GM21360 (cell line): ENCODE data around the gene PCYT2.

ENCODE experiments used
- ATAC-seq: cut with Tn5 transposase; IDR thresholded peaks from one replicate; pipeline ENCODE4 v1.9.1; 2021; ENCODE audit warnings: mild to moderate bottlenecking, moderate library complexity; ENCODE audit not compliant: unreplicated experiment

Gene PCYT2

DNA sequence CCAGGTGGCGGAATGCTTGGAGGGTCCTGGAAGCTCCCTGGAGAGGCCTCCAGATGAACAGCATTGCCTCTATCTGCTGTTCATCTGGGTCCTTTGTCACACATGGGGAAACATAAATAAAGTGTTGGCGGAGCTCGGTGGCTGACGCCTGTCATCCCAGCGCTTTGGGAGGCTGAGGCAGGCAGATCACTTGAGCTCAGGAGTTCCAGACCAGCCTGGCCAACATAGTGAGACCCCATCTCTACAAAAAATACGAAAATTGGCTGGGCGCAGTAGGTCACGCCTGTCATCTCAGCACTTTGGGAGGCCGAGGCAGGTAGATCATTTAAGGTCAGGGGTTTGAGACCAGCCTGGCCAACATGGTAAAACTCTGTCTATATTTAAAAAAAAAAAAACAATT, 33.7 kb upstream of the PCYT2 start:
- no peak for ATAC-seq

DNA sequence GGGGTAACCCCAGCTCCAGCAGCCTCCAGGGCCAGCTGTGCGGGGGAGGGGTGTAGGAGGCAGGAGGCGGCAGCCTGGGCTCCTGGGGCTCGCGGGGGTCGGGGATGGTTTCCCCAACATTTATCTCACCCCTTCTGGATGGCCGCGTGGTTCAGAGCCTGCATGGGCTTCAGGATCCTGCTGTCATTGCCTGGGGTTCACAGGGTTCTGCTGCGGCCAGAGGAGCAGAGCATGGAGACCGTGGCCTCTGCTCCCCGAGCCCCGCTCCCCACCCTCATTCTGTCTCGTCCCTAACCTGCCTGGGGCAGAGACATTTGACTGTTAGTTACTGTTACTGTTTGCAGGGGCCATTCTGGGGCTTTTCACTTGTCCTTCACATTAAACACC, 31.0 kb upstream of the PCYT2 start:
- no peak for ATAC-seq

DNA sequence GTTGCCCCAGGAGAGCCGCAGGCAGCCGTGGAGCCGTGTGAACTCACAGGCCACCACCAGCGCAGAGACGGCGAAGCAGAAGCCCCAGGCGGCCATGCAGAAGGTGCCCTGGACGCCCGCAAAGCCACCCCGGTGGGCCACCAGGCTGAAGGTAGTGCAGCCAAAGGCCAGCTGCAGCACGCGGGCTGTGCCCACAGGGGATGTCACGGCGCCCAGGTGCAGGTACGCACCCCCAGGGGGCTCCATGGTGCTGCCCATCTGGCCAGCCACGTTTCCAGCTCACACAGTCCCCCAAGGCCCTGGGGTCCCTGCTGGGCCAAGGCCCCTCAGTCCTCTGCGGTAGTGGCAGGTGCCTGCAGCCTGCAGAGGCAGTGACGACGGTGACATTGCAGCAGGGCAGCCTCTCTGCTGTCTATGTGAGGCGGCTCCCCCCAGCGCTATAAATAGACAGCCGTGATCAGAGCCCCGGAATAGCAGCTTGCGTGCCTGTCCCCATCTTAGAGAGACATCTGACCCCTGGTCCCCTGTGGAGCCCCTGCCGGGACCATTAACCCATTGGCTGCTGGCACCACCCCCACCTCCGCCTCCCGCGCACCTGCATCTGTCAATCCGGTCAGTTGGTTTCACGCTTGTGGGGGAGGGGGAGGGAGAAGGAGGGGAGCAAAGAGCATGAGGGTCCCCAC, 30.4 kb upstream of the PCYT2 start:
- ATAC-seq, result no peak

DNA sequence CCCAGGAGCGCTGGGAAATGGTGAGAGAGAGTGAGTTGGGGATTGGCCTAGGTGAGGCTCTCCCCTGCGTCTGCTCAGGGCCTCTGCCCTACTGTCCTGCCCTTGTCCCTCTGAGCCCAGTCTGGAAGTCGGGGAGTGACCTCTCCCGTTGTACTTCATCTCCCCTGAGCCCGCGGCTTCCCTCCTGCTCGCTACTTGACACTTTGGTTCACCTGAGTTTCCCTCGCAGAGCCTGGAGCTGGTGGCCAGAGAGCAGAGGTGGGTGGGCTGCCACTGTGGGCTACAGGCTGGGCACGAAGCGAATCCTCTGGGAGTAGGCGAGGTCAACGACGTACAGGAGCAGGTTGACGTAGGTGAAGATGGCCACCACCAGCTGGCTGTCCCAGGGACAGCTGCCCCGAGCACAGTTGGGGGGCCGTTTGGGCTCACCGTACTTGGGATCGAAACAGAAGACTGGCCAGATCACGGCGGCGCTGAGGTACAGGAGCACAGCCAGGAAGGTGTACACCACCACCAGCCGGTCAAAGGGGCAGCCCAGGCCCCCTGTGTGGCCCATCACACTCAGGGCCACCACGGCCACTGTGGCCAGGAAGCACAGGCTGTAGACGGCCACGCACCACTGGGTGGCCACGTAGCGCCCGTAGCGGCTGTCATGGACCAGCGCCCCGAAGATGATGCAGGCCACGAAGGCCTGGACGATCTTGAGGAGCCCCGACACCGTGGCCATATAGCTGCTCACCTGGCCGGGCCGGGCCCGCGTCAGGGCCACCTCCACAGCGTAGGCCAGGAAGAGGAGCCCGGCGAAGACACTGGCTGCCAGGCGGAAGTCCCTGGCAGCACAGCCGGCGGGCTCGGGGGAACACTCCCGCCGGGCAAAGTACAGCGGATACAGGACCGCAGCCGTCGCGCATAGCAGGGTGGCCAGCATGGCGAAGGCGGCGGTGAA, 29.6 kb upstream of the PCYT2 start:
- ATAC-seq, result no peak

DNA sequence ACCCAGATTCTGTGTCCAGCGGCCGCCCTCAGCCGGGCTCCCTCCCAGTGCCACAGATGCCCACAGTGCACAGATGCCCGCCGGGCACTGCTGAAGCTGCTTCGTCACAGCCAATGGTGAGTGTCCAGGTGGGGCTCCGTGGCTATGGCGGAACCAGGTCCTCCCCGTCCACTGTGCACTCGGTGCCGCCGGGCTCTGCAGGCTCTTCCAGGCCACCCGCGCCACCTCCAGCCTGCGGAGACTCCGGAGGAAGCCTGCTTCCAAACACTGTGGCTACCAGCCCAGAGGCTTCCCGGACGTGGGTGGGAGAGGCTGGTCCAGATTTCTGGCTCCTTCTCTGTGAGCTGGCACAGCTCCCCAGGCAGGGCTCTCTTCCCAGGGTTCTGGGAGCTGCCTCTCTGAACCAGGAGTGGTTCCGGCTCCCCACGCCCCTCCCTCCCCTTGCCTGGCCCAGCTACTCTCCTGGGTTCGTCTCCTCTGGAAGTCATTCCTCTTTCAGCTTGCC, 28.7 kb upstream of the PCYT2 start:
- no peak for ATAC-seq

DNA sequence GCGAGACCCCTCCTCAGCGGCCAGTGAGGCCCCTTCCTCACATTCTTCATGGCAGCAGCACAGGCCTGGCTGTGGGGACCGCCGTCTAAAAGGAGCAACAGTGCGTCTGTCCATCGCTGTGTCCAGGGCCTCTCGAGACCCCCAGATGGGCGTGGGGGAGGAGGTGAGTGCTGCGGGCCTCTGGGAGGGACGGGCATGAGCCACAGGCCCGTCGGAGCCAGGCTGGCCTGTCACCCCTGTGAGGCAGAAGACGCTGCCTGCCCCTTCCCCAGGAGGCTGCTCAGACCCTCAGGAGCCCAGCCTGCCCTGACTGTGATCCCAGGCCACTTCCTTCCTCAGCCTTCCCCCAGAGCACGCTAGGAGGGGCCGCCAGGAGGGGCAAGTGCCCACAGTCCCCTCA, 28.0 kb upstream of the PCYT2 start:
- no peak for ATAC-seq

DNA sequence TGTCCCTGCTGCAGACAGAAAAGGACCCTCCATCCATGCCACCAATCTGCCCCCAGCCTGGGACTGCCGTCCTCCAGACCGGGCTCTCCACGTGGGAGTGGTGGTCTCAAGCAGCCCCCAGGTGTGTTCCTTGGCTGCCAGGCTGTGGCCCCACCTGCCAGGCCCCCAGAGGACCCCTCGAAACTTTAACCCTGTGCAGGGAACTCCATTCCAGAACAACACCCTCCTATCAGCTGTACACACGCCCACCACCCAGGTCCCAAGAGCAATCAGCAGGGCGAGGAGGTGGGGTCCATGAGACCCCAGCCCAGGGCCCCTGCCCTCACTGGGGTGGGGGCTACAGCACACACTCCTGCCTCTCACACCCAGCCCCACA, 24.5 kb upstream of the PCYT2 start:
- ATAC-seq, result no peak

DNA sequence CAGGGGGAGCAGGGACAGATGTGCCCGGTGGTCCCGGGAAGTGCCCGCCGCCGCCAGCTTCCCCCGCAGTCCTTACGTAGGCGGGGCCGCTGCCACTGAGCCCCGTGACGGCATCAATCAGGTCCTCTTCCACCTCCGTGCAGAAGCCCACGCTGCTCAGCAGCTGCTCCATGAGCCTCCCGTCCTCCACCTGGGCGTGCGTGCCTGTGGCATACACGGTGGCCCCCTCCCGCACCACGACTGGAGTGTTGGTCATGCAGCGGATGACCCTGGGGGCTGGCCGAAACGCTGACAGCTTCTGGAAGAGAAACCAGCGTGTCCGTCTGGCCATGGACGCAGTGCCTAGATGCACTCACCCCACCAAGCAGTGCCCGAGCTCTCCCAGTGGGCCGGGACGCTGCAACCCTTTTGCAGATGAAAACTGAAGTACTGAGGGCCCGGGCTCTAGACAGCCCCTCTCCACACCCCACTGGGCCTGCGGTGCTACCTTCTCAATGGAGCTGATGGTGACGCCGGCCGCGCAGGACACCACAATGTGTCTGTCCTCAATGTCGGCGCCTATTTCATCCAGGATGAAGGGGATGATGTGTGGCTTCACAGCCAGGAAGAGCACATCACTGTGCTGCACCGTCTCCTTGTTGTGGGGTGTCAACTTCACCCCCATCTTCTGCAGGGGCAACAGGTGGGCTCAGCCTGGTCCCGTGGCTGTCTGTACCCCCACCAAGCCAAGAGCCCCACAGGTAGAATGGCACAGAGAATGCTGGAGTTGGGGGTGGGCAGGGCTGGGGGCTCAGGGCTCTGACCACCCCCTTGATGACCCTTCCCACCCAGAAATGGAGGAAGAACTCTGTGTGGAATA, 23.9 kb upstream of the PCYT2 start:
- ATAC-seq, result no peak

DNA sequence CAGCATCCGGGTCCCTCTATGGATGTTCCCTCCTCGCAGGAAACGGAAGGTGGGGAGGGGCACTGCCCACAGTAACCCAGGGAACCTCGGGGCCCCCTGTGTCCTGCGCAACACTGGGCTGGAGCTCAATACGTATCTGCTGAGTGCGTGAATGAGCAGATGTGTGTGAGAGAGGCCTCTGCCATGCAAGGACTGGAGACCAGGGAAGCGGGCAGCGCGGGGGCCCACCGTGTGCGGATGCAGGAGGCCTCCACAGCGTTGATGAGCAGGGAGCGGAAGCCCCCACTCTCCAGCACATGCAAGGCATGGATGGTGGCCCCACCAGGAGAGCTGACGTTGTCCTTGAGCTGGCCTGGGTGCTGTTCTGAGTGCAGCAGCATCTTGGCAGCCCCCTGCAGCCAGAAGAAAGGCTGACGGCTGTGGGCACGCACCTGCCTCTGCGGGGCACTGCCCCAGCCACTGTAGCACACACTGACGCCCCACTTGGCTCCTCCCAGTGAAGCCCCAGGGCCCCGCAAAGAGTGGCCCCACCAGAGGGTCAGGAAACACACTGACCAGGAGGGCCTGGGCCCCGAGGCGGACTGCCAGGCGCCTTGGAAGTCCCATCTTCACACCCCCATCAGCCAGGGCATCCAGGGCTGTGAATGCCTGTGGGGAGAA, 23.0 kb upstream of the PCYT2 start:
- ATAC-seq, result no peak

DNA sequence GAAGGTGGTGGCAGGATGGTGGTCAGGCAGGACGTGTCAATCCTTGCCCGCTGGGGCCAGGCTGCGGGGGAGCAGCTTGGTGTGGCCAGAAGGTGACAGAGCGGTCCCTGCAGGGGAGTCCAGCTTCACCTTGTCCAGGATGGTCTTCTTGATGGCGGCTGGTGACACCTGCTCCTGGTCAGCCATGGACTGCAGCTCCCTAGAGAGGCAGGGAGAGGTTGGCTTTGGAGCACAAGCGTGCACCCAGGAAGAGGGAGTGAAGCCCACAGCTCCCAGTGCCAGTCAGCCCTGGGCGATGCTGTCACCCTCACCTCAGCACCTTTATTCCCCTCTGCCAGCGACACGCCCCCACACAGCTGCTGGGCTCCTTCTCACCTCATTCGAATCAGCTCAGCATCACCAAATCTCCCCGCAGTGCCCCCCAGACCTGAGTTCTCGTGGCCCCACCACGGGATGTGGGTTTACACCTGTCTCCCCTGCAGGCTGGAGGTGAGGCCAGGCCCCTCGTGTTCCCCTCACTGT, 22.0 kb upstream of the PCYT2 start:
- ATAC-seq, result no peak

DNA sequence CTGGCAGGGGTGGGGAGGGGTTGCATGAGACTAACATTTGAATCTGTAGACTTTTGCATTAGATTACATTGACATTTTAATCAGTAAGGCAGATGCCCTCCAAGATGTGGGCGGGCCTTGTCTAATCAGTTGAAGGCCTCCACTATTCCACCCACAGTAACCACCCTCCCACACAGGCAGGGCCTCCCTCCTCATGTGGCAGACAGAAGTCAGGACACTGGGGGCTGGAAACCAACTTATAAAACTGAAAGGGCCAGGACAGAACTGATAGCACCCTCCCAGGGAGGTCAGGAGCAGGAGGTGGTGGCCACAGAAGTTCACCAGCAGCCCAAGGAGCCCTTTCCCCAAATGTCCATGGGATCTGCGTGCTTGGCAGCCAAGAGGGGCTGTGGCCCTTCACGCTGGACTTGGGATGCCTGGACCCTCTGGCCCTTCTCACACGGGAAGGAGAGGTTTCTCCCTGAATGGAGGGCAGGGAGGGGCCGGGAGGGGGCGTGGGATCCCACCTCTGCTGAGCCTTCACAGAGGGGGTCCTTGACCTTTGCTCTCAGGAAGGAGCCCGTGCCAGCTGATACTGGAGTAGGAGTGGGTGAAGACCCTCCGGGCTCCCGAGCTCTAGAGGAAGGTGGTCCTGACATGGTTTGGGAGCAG, 21.3 kb upstream of the PCYT2 start:
- ATAC-seq, result no peak

DNA sequence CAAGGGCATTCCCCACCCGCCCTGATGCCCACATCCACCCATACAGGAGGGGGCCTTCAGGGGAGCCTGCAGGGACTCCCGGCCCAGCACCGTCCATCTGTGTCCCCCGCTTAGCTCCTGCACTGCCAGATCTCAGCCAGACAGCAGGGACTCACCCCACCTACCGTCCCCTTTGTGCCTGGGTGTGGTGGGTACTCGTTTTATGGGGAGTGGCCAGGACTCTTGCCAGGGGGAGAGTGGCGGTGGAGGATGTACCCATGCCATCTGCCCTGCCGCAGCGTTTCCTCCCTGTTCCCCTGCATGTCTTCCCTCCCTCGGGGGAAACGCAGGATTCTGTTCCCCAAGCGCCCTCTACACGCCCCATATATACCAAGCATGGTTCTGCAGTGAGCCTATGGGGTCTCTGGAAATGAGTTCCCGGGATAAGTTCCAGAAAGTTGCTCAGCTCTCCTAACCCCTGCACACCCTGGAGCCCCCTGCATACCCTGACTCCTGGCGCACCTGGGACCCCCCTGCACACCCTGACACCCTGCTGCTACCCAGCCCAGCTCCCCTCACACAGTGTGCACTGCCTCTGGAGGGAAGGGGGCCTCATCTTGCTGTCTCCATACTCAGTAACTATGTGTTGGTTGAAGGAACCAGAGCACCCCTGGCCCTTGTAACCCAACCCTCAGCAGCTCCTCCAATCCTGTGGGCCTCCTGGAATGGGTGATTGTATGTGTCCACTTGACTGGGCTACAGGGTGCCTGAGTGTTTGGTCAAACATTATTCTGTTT, 20.5 kb upstream of the PCYT2 start:
- ATAC-seq, result no peak

DNA sequence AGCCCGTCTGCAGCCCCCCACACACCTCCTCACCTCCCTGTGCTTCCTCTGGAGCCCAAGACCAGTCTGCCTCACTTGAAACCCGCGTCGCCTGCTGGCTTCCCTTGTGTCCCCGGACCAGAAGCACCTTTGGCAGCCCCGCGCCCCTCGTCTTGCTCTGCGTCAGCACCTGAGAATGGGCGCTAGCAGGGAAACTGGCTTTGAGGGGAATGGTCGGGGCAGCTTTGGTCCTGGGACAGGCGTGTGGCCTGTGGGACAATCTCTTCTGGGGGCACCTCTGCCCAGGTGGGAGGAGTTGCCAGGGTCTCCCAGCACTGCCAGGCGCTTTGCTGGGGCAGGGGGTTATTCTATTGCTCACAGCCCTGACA, 20.0 kb upstream of the PCYT2 start:
- no peak for ATAC-seq

DNA sequence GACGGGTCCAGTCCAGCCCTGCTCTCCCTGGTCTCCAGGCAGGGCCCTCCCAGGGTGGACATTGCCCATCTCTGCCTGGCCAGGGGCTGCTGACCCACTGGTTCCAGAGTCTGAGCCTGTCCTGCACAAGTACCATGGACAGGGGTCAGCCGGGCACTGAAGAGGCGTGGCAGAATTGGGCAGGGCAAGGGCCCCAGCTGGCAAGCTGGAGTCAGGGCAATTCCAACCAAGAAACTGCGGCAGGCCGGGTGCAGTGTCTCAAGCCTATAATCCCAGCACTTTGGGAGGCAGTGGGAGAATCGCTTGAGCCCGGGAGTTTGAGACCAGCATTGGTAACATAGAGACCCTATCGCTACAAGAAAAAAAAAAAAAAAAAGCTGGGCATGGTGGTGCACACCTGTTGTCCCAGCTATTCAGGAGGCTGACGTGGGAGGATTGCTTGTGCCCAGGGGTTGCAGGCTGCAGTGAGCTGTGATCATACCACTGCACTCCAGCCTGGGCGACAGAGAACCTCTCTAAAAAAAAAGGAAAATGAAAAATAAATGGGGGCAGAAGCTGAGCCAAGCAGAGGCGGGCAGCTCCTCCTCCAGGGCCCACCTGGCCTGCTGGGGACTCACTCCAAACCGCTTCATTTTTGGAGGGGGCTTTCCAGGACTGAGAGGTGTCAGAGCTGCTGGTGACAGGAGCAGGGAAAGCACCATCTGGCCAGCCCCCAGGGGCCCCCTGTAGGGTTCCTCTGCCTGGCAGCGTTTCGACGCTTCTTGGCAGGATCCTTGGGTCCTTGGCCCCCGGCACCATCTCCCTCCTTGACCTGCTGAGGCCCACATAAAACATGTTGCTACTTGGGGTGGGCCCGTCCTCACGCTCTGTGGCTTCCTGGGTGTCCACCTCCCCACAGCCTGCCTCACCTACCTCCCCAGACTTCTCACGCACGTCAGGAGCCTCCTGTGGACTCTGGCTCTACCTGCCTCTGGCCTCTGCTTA, 19.2 kb upstream of the PCYT2 start:
- no peak for ATAC-seq

DNA sequence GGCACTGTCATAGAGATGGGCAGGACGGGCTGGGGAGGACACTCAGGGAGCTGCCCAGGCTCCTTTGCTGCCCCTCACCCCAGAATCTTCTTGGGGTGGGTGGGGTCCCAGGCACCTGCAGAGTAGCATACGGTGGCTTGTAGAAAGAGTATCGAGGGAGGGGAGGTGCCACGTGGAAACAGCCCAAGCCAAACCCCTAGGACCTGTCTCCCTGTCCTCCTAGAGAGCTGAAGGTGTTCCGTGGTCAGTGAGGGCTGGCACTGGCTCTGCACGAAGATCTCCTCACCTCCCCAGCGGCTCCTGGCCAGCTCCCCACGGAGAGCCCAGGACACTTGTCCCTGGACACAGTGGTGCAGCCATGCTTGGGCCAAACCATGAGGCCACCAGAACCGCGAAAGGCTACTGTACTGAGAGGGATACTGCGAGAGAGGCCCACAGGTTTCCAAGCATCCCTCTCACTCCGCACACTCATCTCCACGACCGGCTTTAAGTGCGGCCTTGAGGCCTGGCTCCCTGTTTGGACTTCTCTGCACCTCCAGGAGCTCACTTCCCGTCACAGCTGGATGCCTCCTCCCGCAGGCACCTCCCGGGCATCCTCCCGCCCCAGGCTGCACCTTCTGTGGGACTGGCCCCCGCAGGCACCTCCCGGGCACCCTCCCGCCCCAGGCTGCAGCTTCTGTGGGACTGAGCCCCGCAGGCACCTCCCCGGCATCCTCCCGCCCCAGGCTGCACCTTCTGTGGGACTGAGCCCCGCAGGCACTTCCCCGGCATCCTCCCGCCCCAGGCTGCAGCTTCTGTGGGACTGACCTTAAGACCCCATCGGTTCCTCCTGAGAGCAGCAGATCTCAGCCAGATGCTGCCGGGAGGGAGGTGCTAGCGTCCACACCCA, 18.3 kb upstream of the PCYT2 start:
- no peak for ATAC-seq

DNA sequence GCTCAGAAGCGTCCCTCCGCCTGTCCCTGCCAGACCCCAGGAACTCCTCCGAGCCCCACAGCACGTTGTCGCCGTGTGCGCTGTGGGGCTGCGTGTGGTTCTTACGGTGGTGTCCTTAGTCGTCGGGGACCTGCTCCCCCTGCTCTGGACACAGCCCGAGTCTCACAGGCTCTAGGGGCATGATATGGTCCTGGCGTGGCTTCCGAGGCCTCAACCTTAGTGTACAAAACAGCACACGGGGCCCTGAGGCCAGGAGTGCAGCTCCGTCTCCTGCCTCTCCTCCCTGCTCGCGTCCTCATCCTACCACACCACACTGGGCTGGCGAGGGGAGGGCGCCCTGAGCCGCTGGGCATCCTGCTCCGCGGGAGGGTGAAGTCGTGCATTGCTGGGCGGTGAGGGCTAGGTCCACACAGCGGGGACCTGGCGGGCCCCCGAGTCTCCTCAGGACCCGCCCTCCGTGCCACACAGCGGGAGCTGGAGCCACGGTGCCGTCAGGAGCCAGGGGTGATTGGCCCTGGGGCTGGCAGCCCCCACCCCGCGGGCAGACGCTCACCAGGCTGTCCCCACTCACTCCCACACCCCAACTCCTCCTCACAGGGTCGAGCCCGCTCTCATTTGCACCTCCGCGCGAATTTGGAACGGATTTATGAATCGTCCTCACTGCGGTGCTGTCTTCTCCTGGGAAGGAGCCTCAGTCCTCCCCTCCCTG, 17.5 kb upstream of the PCYT2 start:
- ATAC-seq, result no peak
